Measurements from ENCODE around the gene PCCA.

- TF ChIP-seq CTCF (IDR thresholded peaks at IDR 0.05; ENCODE audit: insufficient read depth, low read length, poor library complexity, severe bottlenecking) (no peak), EZH2phosphoT487 (conservative IDR thresholded peaks at IDR 0.05; ENCODE audit: low read length) (no peak)
Observed at GRCh38 chr13:100527644-100528043, 438.8 kb downstream of the PCCA start.
